ENCODE measurements around the gene DNMBP.
A peak's percentile ranks its signal among the peaks of the same experiment; 100 is the strongest.

Gene DNMBP

DNA sequence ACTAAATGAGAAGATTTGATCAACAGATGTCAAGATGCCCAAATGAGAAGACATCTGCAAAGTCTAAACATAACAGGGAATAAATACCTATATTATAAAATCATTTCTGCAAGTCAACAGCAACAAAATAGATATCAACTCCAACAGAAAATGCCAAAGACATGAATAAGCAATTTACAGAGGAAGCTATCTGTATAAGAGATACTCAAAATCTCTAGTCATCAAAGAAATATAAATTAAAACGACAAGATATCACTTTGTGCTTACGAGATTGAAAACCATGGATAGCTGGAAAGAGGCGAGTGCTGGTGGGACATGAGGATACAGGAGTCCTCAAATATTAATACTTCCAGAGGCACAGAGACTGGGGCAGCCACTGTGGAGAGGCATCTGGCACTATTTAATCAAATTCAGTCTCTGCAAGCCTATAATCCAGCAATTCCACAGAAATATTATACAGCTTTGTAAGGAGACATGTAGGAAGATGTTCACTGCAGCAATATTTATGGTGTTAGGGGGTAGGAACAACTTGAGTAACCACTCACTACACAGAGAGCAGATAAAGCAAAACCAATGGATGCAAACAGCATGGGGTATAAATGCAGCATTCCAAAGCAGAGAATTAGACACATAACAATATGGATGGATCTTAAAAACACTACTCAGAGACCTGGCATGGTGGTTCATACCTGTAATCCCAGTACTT is 4.8 kb downstream of the DNMBP start:
- H3K27ac ChIP-seq: no peak overlapping the region
- no peak for TF ChIP-seq CTCF (conservative IDR thresholded peaks at IDR 0.05)

- no peak for TF ChIP-seq CTCF (conservative IDR thresholded peaks at IDR 0.05)
- H3K27ac ChIP-seq: no peak overlapping the region
Observed at GRCh38 chr10:100000109-100000644, 9.6 kb downstream of the DNMBP start.

- no peak for TF ChIP-seq CTCF (conservative IDR thresholded peaks at IDR 0.05)
- H3K27ac ChIP-seq: no peak overlapping the region
Observed at GRCh38 chr10:99999319-100000108, 10.2 kb downstream of the DNMBP start.

GRCh38 chr10:99998889-99999288 is 10.9 kb downstream of the DNMBP start:
- no peak overlapping the region for H3K27ac ChIP-seq

DNA sequence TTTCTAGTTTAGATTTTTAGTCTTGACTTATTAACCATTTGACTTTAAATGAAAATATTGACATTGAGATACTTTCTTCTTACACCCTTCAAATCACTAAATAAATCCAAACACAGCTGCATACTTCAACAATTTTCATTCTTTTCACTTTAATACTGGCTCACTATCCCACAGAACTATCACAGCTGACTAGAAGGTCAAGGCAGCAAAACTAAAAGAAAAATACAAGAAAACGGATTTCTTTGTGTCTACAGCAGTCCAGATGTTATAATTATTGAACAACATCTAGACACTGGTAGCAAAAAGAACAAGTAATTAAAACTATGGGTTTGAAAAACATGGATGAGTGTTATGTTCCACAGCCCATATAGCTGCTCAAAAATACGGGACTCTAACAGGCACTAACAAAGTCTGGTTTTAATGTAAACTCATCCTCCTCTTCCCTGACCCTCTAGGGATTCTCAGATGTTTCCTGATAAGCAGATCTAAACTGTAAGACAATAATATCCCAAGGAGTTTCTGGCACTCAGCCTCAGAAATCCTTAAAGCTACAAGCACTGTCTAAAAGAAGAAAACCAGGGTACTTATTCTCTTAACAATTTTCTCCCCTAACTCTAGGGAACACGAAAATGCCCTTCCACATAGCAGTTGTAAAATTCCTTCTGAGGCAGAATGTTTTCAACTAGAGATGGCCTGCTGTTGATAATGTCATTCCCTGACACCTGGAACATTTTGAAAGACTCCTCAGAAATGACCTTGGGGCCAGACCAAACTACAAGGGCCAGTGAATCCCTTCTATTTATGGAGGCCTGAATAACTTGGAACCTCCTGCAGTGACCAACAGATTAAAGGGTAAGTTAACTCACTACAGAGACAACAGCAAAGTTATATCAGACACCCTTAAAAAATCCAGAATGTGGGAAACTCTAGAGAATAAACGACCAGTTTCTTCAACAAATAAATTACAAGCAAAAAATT is 12.8 kb downstream of the DNMBP start:
- peak overlapping the region; percentile 43 for H3K27ac ChIP-seq

More at GRCh38 chr10:99998889-99999288, 10.9 kb downstream of the DNMBP start:
- no peak for TF ChIP-seq CTCF (conservative IDR thresholded peaks at IDR 0.05)

GRCh38 chr10:99995713-99996112 is 14.0 kb downstream of the DNMBP start:
- no peak for TF ChIP-seq CTCF (conservative IDR thresholded peaks at IDR 0.05)
- H3K27ac ChIP-seq: peak overlapping the region; percentile 43

More for the DNA sequence above, 12.8 kb downstream of the DNMBP start:
- no peak for TF ChIP-seq CTCF (conservative IDR thresholded peaks at IDR 0.05)
